Keratinocyte (primary cell): ENCODE data around the gene FXN. TPM values are rescaled to one million over a fixed set of nuclear protein-coding genes. Genes with fewer than 3 reads are reported as not detected.

Experiments
- DNase-seq: peaks from one replicate; pipeline ENCODE4 v3.0.0-alpha.2; 2011; ENCODE audit warnings: low read depth, missing footprints, low spot score
- FAIRE-seq: peaks from 2 replicates; lab custom pipeline; 2011; peaks lifted over from hg19 to GRCh38; lab: Jason Lieb, UNC
- H2AFZ ChIP-seq: 2 replicates; pipeline ENCODE4 v1.6.0; 2012; ENCODE audit warnings: low read length, control low read depth, inconsistent platforms; ENCODE audit not compliant: control insufficient read depth
- H3K27ac ChIP-seq: 2 replicates; pipeline ENCODE4 v1.5.1; 2011; ENCODE audit warnings: low read length; ENCODE audit not compliant: control insufficient read depth, insufficient read depth
- H3K27me3 ChIP-seq: 3 replicates; pipeline ENCODE4 v1.6.0; 2011; ENCODE audit warnings: low read length; ENCODE audit not compliant: control insufficient read depth, insufficient read depth; ENCODE audit errors: extremely low read depth
- H3K36me3 ChIP-seq, 2 experiments: 2 replicates in 1 of 2; 3 replicates in 1 of 2; pipeline ENCODE4 v1.5.1; 2011; ENCODE audit warnings: low read length in 2 of 2, mild to moderate bottlenecking in 1 of 2; ENCODE audit not compliant: control insufficient read depth in 2 of 2, insufficient read depth in 2 of 2; ENCODE audit errors: extremely low read depth in 1 of 2
- H3K4me1 ChIP-seq: 3 replicates; pipeline ENCODE4 v1.5.1; 2011; ENCODE audit warnings: low read length; ENCODE audit not compliant: control insufficient read depth, insufficient read depth; ENCODE audit errors: extremely low read depth
- H3K4me2 ChIP-seq: 3 replicates; pipeline ENCODE4 v1.6.0; 2011; ENCODE audit warnings: low read depth, low read length; ENCODE audit not compliant: control insufficient read depth, insufficient read depth; ENCODE audit errors: extremely low read depth
- H3K4me3 ChIP-seq, 3 experiments: fragments of 200-600 bp in 1 of 3; sonication (generic) in 1 of 3; 2 replicates in 2 of 3; 3 replicates in 1 of 3; pipeline ENCODE4 v1.5.1; 2011 to 2016; ENCODE audit warnings: low read length in 3 of 3, mild to moderate bottlenecking in 3 of 3, control low read depth in 2 of 3, inconsistent platforms in 1 of 3, low read depth in 1 of 3, mixed read lengths in 1 of 3, mixed run types in 1 of 3, moderate library complexity in 1 of 3; ENCODE audit not compliant: control insufficient read depth in 2 of 3, insufficient read depth in 2 of 3; ENCODE audit errors: extremely low read depth in 1 of 3
- H3K79me2 ChIP-seq: 2 replicates; pipeline ENCODE4 v1.6.0; 2012; ENCODE audit warnings: low read length; ENCODE audit not compliant: control insufficient read depth, insufficient read depth
- H3K9ac ChIP-seq: 3 replicates; pipeline ENCODE4 v1.6.0; 2011; ENCODE audit warnings: low read length; ENCODE audit not compliant: control insufficient read depth, insufficient read depth; ENCODE audit errors: extremely low read depth
- H3K9me1 ChIP-seq: 3 replicates; pipeline ENCODE4 v1.6.0; 2011; ENCODE audit warnings: low read length; ENCODE audit not compliant: control insufficient read depth, insufficient read depth; ENCODE audit errors: extremely low read depth
- H3K9me3 ChIP-seq: 2 replicates; pipeline ENCODE4 v1.5.1; 2012; ENCODE audit warnings: low read depth, low read length; ENCODE audit not compliant: control insufficient read depth
- H4K20me1 ChIP-seq: 3 replicates; pipeline ENCODE4 v1.6.0; 2011; ENCODE audit warnings: low read length; ENCODE audit not compliant: control insufficient read depth, insufficient read depth; ENCODE audit errors: extremely low read depth
- CTCF ChIP-seq, 3 experiments: IDR thresholded peaks in 1 of 3; conservative IDR thresholded peaks in 1 of 3; optimal IDR thresholded peaks in 1 of 3; 2 replicates in 2 of 3; 3 replicates in 1 of 3; pipeline versions ENCODE3 to v1.5.1; 2011; ENCODE audit warnings: low read length in 3 of 3, mild to moderate bottlenecking in 3 of 3, moderate library complexity in 2 of 3, control low read depth in 1 of 3, inconsistent platforms in 1 of 3; ENCODE audit not compliant: insufficient read depth in 2 of 3; ENCODE audit errors: extremely low read depth in 1 of 3
- EZH2 ChIP-seq: IDR thresholded peaks from one replicate; pipeline ENCODE4 v1.6.1; 2012; ENCODE audit warnings: inconsistent platforms, mild to moderate bottlenecking, low read length, moderate library complexity
- dilution Hi-C: fragments of 300-500 bp; cut with MboI; formaldehyde crosslinking; loops from one replicate; pipeline ENCODE4 v1.7.0; 2020; ENCODE audit warnings: low sequenced_read_pairs; ENCODE audit not compliant: extremely low pct_ligation_motif_present
- polyA plus RNA-seq, 5 experiments: library from polyadenylated mRNA; depleted of rRNA in 3 of 5; stranded (reverse) in 3 of 5; stranded (forward) in 1 of 5; unstranded in 1 of 5; fragments of >200 nt; gene quantifications; 1 replicate in 1 of 5; 2 replicates in 3 of 5; 3 replicates in 1 of 5; pipeline versions ENCODE4 v1.2.1 to v1.2.3, GENCODE V29; 2011 to 2012; ENCODE audit warnings: missing spikeins in 2 of 5, low read depth in 1 of 5, low replicate concordance in 1 of 5

The FXN gene
- polyA plus RNA-seq, 1 donor (not counting 4 experiments of a cell fraction or from before 2014, with no cell fraction given): 24.3 TPM

- no peak overlapping the region for H2AFZ ChIP-seq
- no peak overlapping the region for H3K27ac ChIP-seq
- H3K9ac ChIP-seq: no peak overlapping the region
- TF ChIP-seq CTCF (optimal IDR thresholded peaks at IDR 0.05 in 1 of 3, IDR thresholded peaks at IDR 0.05 in 1 of 3, conservative IDR thresholded peaks at IDR 0.05 in 1 of 3; ENCODE audit: extremely low read depth in 1 of 3, insufficient read depth in 2 of 3, low read length in 3 of 3) (no peak), EZH2 (no peak)
- H3K9me3 ChIP-seq: no peaks in the 10 kb centered on the region
- H3K4me3 ChIP-seq: no peak overlapping the region
- H4K20me1 ChIP-seq: no peaks in the 10 kb centered on the region
- DNase-seq (no peak), FAIRE-seq (no peak)
- H3K4me2 ChIP-seq: no peak overlapping the region
- H3K9me1 ChIP-seq: no peaks in the 10 kb centered on the region
- H3K79me2 ChIP-seq: no peaks in the 10 kb centered on the region
- peaks cover 7% of the 10 kb centered on the region for H3K4me1 ChIP-seq
- no peaks in the 10 kb centered on the region for H3K36me3 ChIP-seq
- dilution Hi-C loops: no loop called here
- H3K27me3 ChIP-seq: no peaks in the 10 kb centered on the region
These were observed 53.9 kb downstream of the FXN start for GRCh38 chr9:69089491-69089890.

DNA sequence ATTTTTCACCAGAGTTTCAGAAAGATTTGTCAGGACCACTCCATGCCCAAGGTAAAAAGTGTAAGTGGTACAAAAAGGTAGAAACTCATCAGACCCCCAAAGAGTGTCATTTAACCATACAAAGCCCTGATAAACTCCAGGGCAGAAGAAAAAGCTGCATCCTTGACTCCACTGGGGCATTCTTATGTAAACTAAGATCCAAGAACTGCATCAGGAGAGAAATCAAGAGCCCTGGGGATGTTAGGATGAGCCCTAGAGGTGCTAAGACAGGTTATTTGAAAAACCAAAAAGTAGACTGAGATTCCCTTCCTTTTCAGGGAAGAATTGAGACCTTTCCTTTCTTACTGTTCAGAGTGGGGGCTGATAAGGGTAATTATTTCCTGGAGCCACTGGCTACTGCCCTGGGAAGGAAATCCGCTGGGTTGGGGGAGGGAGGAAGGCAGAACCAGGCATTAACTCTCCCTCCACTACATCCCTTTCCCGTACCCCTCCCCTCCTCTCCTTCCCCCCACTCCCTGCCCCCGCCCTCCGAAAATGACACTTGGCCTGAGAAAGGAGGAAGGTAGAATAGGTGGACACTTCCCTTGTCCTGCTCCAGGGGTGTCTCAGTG, 54.7 kb downstream of the FXN start:
- H2AFZ ChIP-seq: no peak overlapping the region
- no peak overlapping the region for H3K27ac ChIP-seq
- H3K9me1 ChIP-seq: no peaks in the 10 kb centered on the region
- no peak overlapping the region for H3K9ac ChIP-seq
- no peaks in the 10 kb centered on the region for H3K36me3 ChIP-seq
- dilution Hi-C loops: no loop called here
- H3K9me3 ChIP-seq: no peaks in the 10 kb centered on the region
- no peak for DNase-seq
- H3K27me3 ChIP-seq: no peaks in the 10 kb centered on the region
- peaks cover 7% of the 10 kb centered on the region for H3K4me1 ChIP-seq
- no peaks in the 10 kb centered on the region for H3K79me2 ChIP-seq
- no peaks in the 10 kb centered on the region for H4K20me1 ChIP-seq
- FAIRE-seq: no peak
- no peak for TF ChIP-seq EZH2
- no peak for TF ChIP-seq CTCF (optimal IDR thresholded peaks at IDR 0.05 in 1 of 3, IDR thresholded peaks at IDR 0.05 in 1 of 3, conservative IDR thresholded peaks at IDR 0.05 in 1 of 3; ENCODE audit: extremely low read depth in 1 of 3, insufficient read depth in 2 of 3, low read length in 3 of 3)
- H3K4me3 ChIP-seq: no peak overlapping the region
- no peak overlapping the region for H3K4me2 ChIP-seq
